GM12878 (cell line): Measurements from ENCODE around the gene PDE12. TPM values are rescaled to one million over a fixed set of nuclear protein-coding genes. Genes with fewer than 3 reads are reported as not detected.

Experiments used
- ATF7 ChIP-seq: fragments of 450-650 bp; IDR thresholded peaks from 2 replicates; pipeline ENCODE4 v1.6.1; 2016; ENCODE audit warnings: low read depth, mild to moderate bottlenecking
- CEBPZ ChIP-seq: fragments of 150-350 bp; IDR thresholded peaks from 2 replicates; pipeline ENCODE4 v1.6.1; 2016; ENCODE audit warnings: low read depth, low read length
- DPF2 ChIP-seq: fragments of 450-650 bp; IDR thresholded peaks from 2 replicates; pipeline ENCODE4 v1.6.1; 2017; ENCODE audit warnings: mild to moderate bottlenecking
- E4F1 ChIP-seq: fragments of 450-650 bp; IDR thresholded peaks from 2 replicates; pipeline ENCODE4 v1.6.1; 2018; ENCODE audit warnings: borderline replicate concordance, mild to moderate bottlenecking; ENCODE audit not compliant: partially characterized antibody
- EZH2 ChIP-seq: IDR thresholded peaks from 2 replicates; pipeline ENCODE4 v1.6.1; 2012; ENCODE audit warnings: low read depth, mild to moderate bottlenecking, control low read depth, inconsistent platforms, low read length, borderline replicate concordance; ENCODE audit not compliant: control insufficient read depth
- FOS ChIP-seq: IDR thresholded peaks from 3 replicates; pipeline ENCODE4 v1.6.1; 2011; ENCODE audit warnings: borderline replicate concordance; ENCODE audit not compliant: insufficient read length; ENCODE audit errors: extremely low read depth
- GATAD2B ChIP-seq: fragments of 450-650 bp; conservative IDR thresholded peaks from 2 replicates; pipeline ENCODE4 v1.6.1; 2017; ENCODE audit warnings: low read depth, mild to moderate bottlenecking, moderate library complexity
- JUNB ChIP-seq: IDR thresholded peaks from 2 replicates; pipeline ENCODE4 v1.6.1; 2016; ENCODE audit warnings: antibody characterized with exemption, mild to moderate bottlenecking
- NBN ChIP-seq: fragments of 450-650 bp; IDR thresholded peaks from 2 replicates; pipeline ENCODE4 v1.6.1; 2016
- PBX3 ChIP-seq: IDR thresholded peaks from 2 replicates; pipeline ENCODE4 v1.6.1; 2011; ENCODE audit warnings: mild to moderate bottlenecking, low read depth, low read length, moderate library complexity; ENCODE audit not compliant: insufficient replicate concordance
- PML ChIP-seq: IDR thresholded peaks from 2 replicates; pipeline ENCODE4 v1.6.1; 2012; ENCODE audit warnings: low read length, inconsistent platforms
- RELB ChIP-seq: fragments of 450-650 bp; IDR thresholded peaks from 2 replicates; pipeline ENCODE4 v1.6.1; 2017; ENCODE audit warnings: low read depth, mild to moderate bottlenecking, moderate library complexity
- SREBF1 ChIP-seq: IDR thresholded peaks from 2 replicates; pipeline ENCODE4 v1.6.1; 2012; ENCODE audit warnings: mild to moderate bottlenecking, low read length
- TAF1 ChIP-seq: IDR thresholded peaks from 2 replicates; pipeline ENCODE4 v1.6.1; 2011; ENCODE audit warnings: mild to moderate bottlenecking, low read depth, low read length, borderline replicate concordance
- TBL1XR1 ChIP-seq: IDR thresholded peaks from 2 replicates; pipeline ENCODE4 v1.6.1; 2012; ENCODE audit warnings: low read depth, low read length, improper control_type of control experiment
- YY1 ChIP-seq: IDR thresholded peaks from 2 replicates; pipeline ENCODE4 v1.6.1; 2011; ENCODE audit warnings: low read depth, mild to moderate bottlenecking, low read length
- ZNF687 ChIP-seq: fragments of 450-650 bp; IDR thresholded peaks from 2 replicates; pipeline ENCODE4 v1.6.1; 2017; ENCODE audit warnings: mild to moderate bottlenecking, moderate library complexity
- polyA plus RNA-seq, 11 experiments: library from polyadenylated mRNA; depleted of rRNA in 4 of 11; unstranded in 6 of 11; stranded (reverse) in 5 of 11; fragments of >200 nt; fragmentation: Nextera tagmentation in 4 of 11; fragmentation: Illumina TruSeq in 1 of 11; extraction: Ambion mirVana in 4 of 11; extraction: Trizol in 1 of 11; gene quantifications; 1 replicate in 1 of 11; 2 replicates in 10 of 11; pipeline versions ENCODE4 v1.2.1 to v1.2.3, GENCODE V29; 2011 to 2016; ENCODE audit warnings: inconsistent platforms in 2 of 11, missing spikeins in 2 of 11, low read depth in 1 of 11
- total RNA-seq, 4 experiments: library from RNA; depleted of rRNA in 3 of 4; stranded (reverse); fragments of >200 nt in 3 of 4; fragmentation: Illumina TruSeq in 1 of 4; extraction: Trizol in 1 of 4; gene quantifications; 2 replicates each; pipeline versions ENCODE4 v1.2.1 to v1.2.3, GENCODE V29; 2013 to 2021

Gene PDE12
- total and polyA plus RNA-seq, 10 of the 15 experiments (the other 5 are each of a cell fraction or from before 2014, with no cell fraction given), result 3.0 to 26.1 (median 17.4) TPM

- TF ChIP-seq ZNF687 (peak; percentile 88; the same call in 1 of the 2 replicates), EZH2 (no peak), RELB (peak; percentile 97), DPF2 (no peak; the same call in 1 of the 2 replicates), TBL1XR1 (0 out of 2 replicates have a peak, but pooled peaks have one; percentile 17), NBN (peak; percentile 95), PBX3 (peak; percentile 11), JUNB (peak; percentile 50), SREBF1 (peak; percentile 5; the same call in 1 of the 2 replicates), E4F1 (peak; percentile 94), PML (peak; percentile 79), GATAD2B (peak; percentile 96), ATF7 (peak; percentile 89), CEBPZ (no peak), TAF1 (peak; percentile 94), FOS (no peak), YY1 (peak; percentile 78)
These were observed at the start of gene PDE12 (continued) for GRCh38 chr3:57555738-57556458.
